AG10803 (cell line): ENCODE data around the gene APPBP2.
"Not testable (repeated sequence)": the region's sequence is repeated elsewhere in the genome, so short reads cannot be mapped to it uniquely, and the experiment has no call there.

Experiments
- DNase-seq: peaks from one replicate; pipeline ENCODE4 v3.0.0; 2010; ENCODE audit warnings: low read depth
- H3K4me3 ChIP-seq: 2 replicates; pipeline ENCODE4 v1.5.1; 2011; ENCODE audit warnings: mild to moderate bottlenecking, low read length, control low read depth
- CTCF ChIP-seq: conservative IDR thresholded peaks from 2 replicates; pipeline ENCODE4 v1.5.1; 2011; ENCODE audit warnings: mild to moderate bottlenecking, low read length, control low read depth, inconsistent platforms

Gene APPBP2

GRCh38 chr17:60436676-60437075, 89.4 kb downstream of the APPBP2 start:
- no peak for TF ChIP-seq CTCF
- DNase-seq, result no peak
- H3K4me3 ChIP-seq, result no peak overlapping the region

- TF ChIP-seq CTCF, result peak; percentile 98
- H3K4me3 ChIP-seq, result peak overlapping the region; percentile 20
- peak; percentile 92 for DNase-seq
These were observed 90.5 kb downstream of the APPBP2 start for GRCh38 chr17:60435244-60436167.

GRCh38 chr17:60433021-60433997, 92.7 kb downstream of the APPBP2 start:
- peak; percentile 17 for DNase-seq

GRCh38 chr17:60430561-60430960, 95.5 kb downstream of the APPBP2 start:
- DNase-seq, H3K4me3 ChIP-seq: not testable (repeated sequence)

More at GRCh38 chr17:60433021-60433997, 92.7 kb downstream of the APPBP2 start:
- H3K4me3 ChIP-seq, result not testable (repeated sequence)

- DNase-seq, H3K4me3 ChIP-seq: not testable (repeated sequence)
These were observed 97.6 kb downstream of the APPBP2 start for GRCh38 chr17:60428491-60428890.

- no peak for DNase-seq
- TF ChIP-seq CTCF, result no peak
- H3K4me3 ChIP-seq, result no peak overlapping the region
These were observed 99.4 kb downstream of the APPBP2 start for GRCh38 chr17:60426596-60426995.

- TF ChIP-seq CTCF, result no peak
- no peak overlapping the region for H3K4me3 ChIP-seq
- no peak for DNase-seq
These were observed 100.4 kb downstream of the APPBP2 start for GRCh38 chr17:60425626-60426025.

GRCh38 chr17:60423865-60424264, 102.2 kb downstream of the APPBP2 start:
- TF ChIP-seq CTCF, result no peak
- H3K4me3 ChIP-seq, result no peak overlapping the region
- no peak for DNase-seq
